GM18873 (cell line): ENCODE data around the gene GATA2.

Experiments
- ATAC-seq: cut with Tn5 transposase; IDR thresholded peaks from one replicate; pipeline ENCODE4 v1.9.1; 2021; ENCODE audit warnings: mild to moderate bottlenecking, moderate library complexity, moderate number of reproducible peaks; ENCODE audit not compliant: unreplicated experiment, low FRiP score

GATA2 gene

GRCh38 chr3:128503164-128503651, 10.2 kb upstream of the GATA2 start:
- ATAC-seq = no peak

GRCh38 chr3:128502712-128503111, 9.7 kb upstream of the GATA2 start:
- ATAC-seq = no peak

- no peak for ATAC-seq
Measured at GRCh38 chr3:128501431-128501830, 8.4 kb upstream of the GATA2 start.

GRCh38 chr3:128500556-128500955, 7.6 kb upstream of the GATA2 start:
- ATAC-seq = no peak

GRCh38 chr3:128499724-128500275, 6.8 kb upstream of the GATA2 start:
- no peak for ATAC-seq

- no peak for ATAC-seq
Measured at GRCh38 chr3:128498901-128499530, 6.0 kb upstream of the GATA2 start.

- no peak for ATAC-seq
Measured at GRCh38 chr3:128498127-128498626, 5.2 kb upstream of the GATA2 start.

- ATAC-seq = no peak
Measured at GRCh38 chr3:128497305-128498126, 4.5 kb upstream of the GATA2 start.

GRCh38 chr3:128496602-128497304, 3.8 kb upstream of the GATA2 start:
- no peak for ATAC-seq

GRCh38 chr3:128496019-128496601, 3.1 kb upstream of the GATA2 start:
- no peak for ATAC-seq

GRCh38 chr3:128495435-128495970, 2.5 kb upstream of the GATA2 start:
- no peak for ATAC-seq

- ATAC-seq = no peak
Measured at GRCh38 chr3:128494367-128494650, 1.3 kb upstream of the GATA2 start.

- no peak for ATAC-seq
Measured at GRCh38 chr3:128493570-128494366, 767 bp upstream of the GATA2 start.

GRCh38 chr3:128491941-128492670, 895 bp downstream of the GATA2 start:
- ATAC-seq = no peak

- no peak for ATAC-seq
Measured at GRCh38 chr3:128491691-128491940, 1.4 kb downstream of the GATA2 start.

- no peak for ATAC-seq
Measured at GRCh38 chr3:128490915-128491690, 1.9 kb downstream of the GATA2 start.

GRCh38 chr3:128490650-128490914, 2.4 kb downstream of the GATA2 start:
- ATAC-seq = no peak

- no peak for ATAC-seq
Measured at GRCh38 chr3:128489927-128490649, 2.9 kb downstream of the GATA2 start.
